BE2C (cell line): ENCODE results near the gene TTC16.
A peak's percentile ranks its signal among the peaks of the same experiment; 100 is the strongest.

Source experiments
- DNase-seq: peaks from one replicate; pipeline ENCODE4 v3.0.0-alpha.2; 2020
- H3K27me3 ChIP-seq: fragments of 250-450 bp; sonication (Bioruptor Pico); 2 replicates; pipeline ENCODE4 v1.5.1; 2020; ENCODE audit warnings: mild to moderate bottlenecking
- H3K36me3 ChIP-seq: fragments of 250-450 bp; sonication (Bioruptor Pico); 2 replicates; pipeline ENCODE4 v1.5.1; 2020; ENCODE audit warnings: mild to moderate bottlenecking
- H3K4me1 ChIP-seq: fragments of 250-450 bp; sonication (Bioruptor Pico); 2 replicates; pipeline ENCODE4 v1.5.1; 2020
- H3K4me3 ChIP-seq: 2 replicates; pipeline ENCODE4 v1.5.1; 2011; ENCODE audit warnings: low read depth, low read length
- H3K9me3 ChIP-seq: fragments of 250-450 bp; sonication (Bioruptor Pico); 2 replicates; pipeline ENCODE4 v1.5.1; 2020
- CTCF ChIP-seq: IDR thresholded peaks from 2 replicates; pipeline ENCODE4 v1.5.1; 2012; ENCODE audit warnings: mild to moderate bottlenecking, low read depth, low read length

Gene TTC16

GRCh38 chr9:127739614-127740330, 23.9 kb downstream of the TTC16 start:
- DNase-seq: no peak
- Histone ChIP-seq H3K27me3 (no peaks in the 10 kb centered on the region), H3K36me3 (no peaks in the 10 kb centered on the region), H3K4me1 (peaks cover 13% of the 10 kb centered on the region), H3K9me3 (no peaks in the 10 kb centered on the region), H3K4me3 (no peak overlapping the region)
- no peak for TF ChIP-seq CTCF

- DNase-seq: peak; percentile 57
- no peak for TF ChIP-seq CTCF
- H3K36me3 ChIP-seq: 0 out of 2 replicates have a peak, but pooled peaks cover 2% of the 10 kb centered on the region
- no peaks in the 10 kb centered on the region for H3K27me3 ChIP-seq
- H3K4me3 ChIP-seq: no peak overlapping the region
- no peaks in the 10 kb centered on the region for H3K9me3 ChIP-seq
- peaks cover 13% of the 10 kb centered on the region for H3K4me1 ChIP-seq
Observed at GRCh38 chr9:127741831-127742434, 26.1 kb downstream of the TTC16 start.

- TF ChIP-seq CTCF: peak; percentile 7; the same call in 1 of the 2 replicates
- Histone ChIP-seq H3K9me3 (no peaks in the 10 kb centered on the region), H3K36me3 (0 out of 2 replicates have a peak, but pooled peaks cover 3% of the 10 kb centered on the region), H3K4me1 (peaks cover 13% of the 10 kb centered on the region), H3K27me3 (no peaks in the 10 kb centered on the region), H3K4me3 (peak overlapping the region; percentile 56)
- peak; percentile 91 for DNase-seq
Observed at GRCh38 chr9:127742435-127743088, 26.7 kb downstream of the TTC16 start.

GRCh38 chr9:127744398-127745110, 28.7 kb downstream of the TTC16 start:
- DNase-seq: no peak
- Histone ChIP-seq H3K9me3 (no peaks in the 10 kb centered on the region), H3K4me1 (peaks cover 13% of the 10 kb centered on the region), H3K27me3 (no peaks in the 10 kb centered on the region), H3K4me3 (no peak overlapping the region), H3K36me3 (peaks cover 18% of the 10 kb centered on the region)
- no peak for TF ChIP-seq CTCF

GRCh38 chr9:127746959-127747569, 31.2 kb downstream of the TTC16 start:
- TF ChIP-seq CTCF: peak; percentile 27; the same call in 1 of the 2 replicates
- H3K4me1 ChIP-seq: peaks cover 13% of the 10 kb centered on the region
- no peaks in the 10 kb centered on the region for H3K9me3 ChIP-seq
- no peak for DNase-seq
- H3K27me3 ChIP-seq: no peaks in the 10 kb centered on the region
- peaks cover 28% of the 10 kb centered on the region for H3K36me3 ChIP-seq
- no peak overlapping the region for H3K4me3 ChIP-seq
